GM23248 (cell line): Measurements from ENCODE around the gene SLC25A21. TPM values are rescaled to one million over a fixed set of nuclear protein-coding genes. Genes with fewer than 3 reads are reported as not detected.

Experiments used
- DNase-seq: peaks from one replicate; pipeline ENCODE4 v3.0.0-alpha.2; 2015
- H2AFZ ChIP-seq: fragments of 200-600 bp; sonication (generic); 2 replicates; pipeline ENCODE4 v1.6.1; 2016; ENCODE audit warnings: antibody characterized with exemption
- H3F3A ChIP-seq: fragments of 200-600 bp; sonication (generic); 2 replicates; pipeline ENCODE4 v1.6.1; 2016; ENCODE audit warnings: mild to moderate bottlenecking, antibody characterized with exemption, mixed run types; ENCODE audit not compliant: insufficient read depth
- H3K27ac ChIP-seq: fragments of 200-600 bp; sonication (generic); 2 replicates; pipeline ENCODE4 v1.5.1; 2016; ENCODE audit warnings: mild to moderate bottlenecking
- H3K27me3 ChIP-seq: fragments of 200-600 bp; sonication (generic); replicated peaks from 2 replicates; pipeline ENCODE4 v1.6.1; 2016; ENCODE audit warnings: mild to moderate bottlenecking; ENCODE audit not compliant: insufficient read depth
- H3K36me3 ChIP-seq: fragments of 200-600 bp; sonication (generic); 2 replicates; pipeline ENCODE4 v1.6.1; 2016; ENCODE audit warnings: low read depth, mild to moderate bottlenecking
- H3K4me1 ChIP-seq: fragments of 200-600 bp; sonication (generic); 2 replicates; pipeline ENCODE4 v1.6.1; 2016; ENCODE audit warnings: mild to moderate bottlenecking; ENCODE audit not compliant: insufficient read depth
- H3K4me2 ChIP-seq: fragments of 200-600 bp; sonication (generic); one replicate; pipeline ENCODE4 v1.6.1; 2016; ENCODE audit warnings: mild to moderate bottlenecking; ENCODE audit not compliant: unreplicated experiment
- H3K4me3 ChIP-seq: fragments of 200-600 bp; sonication (generic); 2 replicates; pipeline ENCODE4 v1.5.1; 2016; ENCODE audit warnings: mild to moderate bottlenecking
- H3K79me2 ChIP-seq: fragments of 200-600 bp; sonication (generic); 2 replicates; pipeline ENCODE4 v1.6.1; 2016; ENCODE audit warnings: mild to moderate bottlenecking; ENCODE audit not compliant: insufficient read depth
- H3K9ac ChIP-seq: fragments of 200-600 bp; sonication (generic); 2 replicates; pipeline ENCODE4 v1.6.1; 2016; ENCODE audit warnings: mild to moderate bottlenecking
- H3K9me2 ChIP-seq: fragments of 200-600 bp; sonication (generic); 2 replicates; pipeline ENCODE4 v1.6.1; 2016; ENCODE audit warnings: mixed run types, mild to moderate bottlenecking, moderate library complexity; ENCODE audit not compliant: insufficient read depth
- H3K9me3 ChIP-seq: fragments of 200-600 bp; sonication (generic); one replicate; pipeline ENCODE4 v1.6.1; 2017; ENCODE audit warnings: low read depth
- H4K20me1 ChIP-seq: fragments of 200-600 bp; sonication (generic); 2 replicates; pipeline ENCODE4 v1.6.0; 2016; ENCODE audit not compliant: insufficient read depth
- EZH2 ChIP-seq: fragments of 200-600 bp; sonication (generic); IDR thresholded peaks from 2 replicates; pipeline ENCODE4 v1.6.1; 2018; ENCODE audit warnings: antibody characterized with exemption, mild to moderate bottlenecking; ENCODE audit not compliant: insufficient read depth, poor library complexity, severe bottlenecking
- EZH2phosphoT487 ChIP-seq: fragments of 200-600 bp; sonication (generic); IDR thresholded peaks from 2 replicates; pipeline ENCODE4 v1.6.1; 2018; ENCODE audit warnings: antibody characterized with exemption, moderate library complexity, mild to moderate bottlenecking, low read depth; ENCODE audit not compliant: insufficient read depth
- WGBS, 2 experiments: methylation state at CpG; one replicate each; pipeline ENCODE4 v1.1.6; 2015 to 2017; ENCODE audit warnings: low lambda C conversion rate in 2 of 2, low coverage in 1 of 2; ENCODE audit errors: missing lambda C conversion rate in 2 of 2; 5-methylcytosine and 5-hydroxymethylcytosine counted together
- in situ Hi-C: fragments of 300-500 bp; cut with MboI; formaldehyde crosslinking; loops from 2 replicates; pipeline ENCODE4 v1.15.0; 2020
- polyA plus RNA-seq: library from polyadenylated mRNA; unstranded; fragments of >200 nt; fragmentation: Nextera tagmentation; extraction: Ambion mirVana; gene quantifications from 2 replicates; pipeline ENCODE4 v1.2.1, GENCODE V29; 2016
- total RNA-seq: library from RNA; depleted of rRNA; stranded (reverse); fragments of >200 nt; shearing (Covaris generic); gene quantifications from 2 replicates; pipeline ENCODE4 v1.2.3, GENCODE V29; 2014

Gene SLC25A21
- total and polyA plus RNA-seq, 2 experiments from 2014 or later: 0.26 TPM; not detected in 1

- no peaks in the 10 kb centered on the region for H3K9me3 ChIP-seq
- peak within 1 kb of the TSS; percentile 84 for H3K4me3 ChIP-seq
- in situ Hi-C loops: loop anchor here (25.0 kb wide), 1 partner anchor 276 kb away; no protein-coding TSS in a partner anchor
- no peaks in the 10 kb centered on the region; the same call in 1 of the 2 replicates for H3F3A ChIP-seq
- DNase-seq: peak; percentile 90
- no peaks in the 10 kb centered on the region for H3K9me2 ChIP-seq
- no peaks in the 10 kb centered on the region for H3K79me2 ChIP-seq
- WGBS, 2 experiments: 1 to 2% methylated on average over 36 to 44 of the region's 44 CpGs
- H3K4me2 ChIP-seq: peak within 1 kb of the TSS; percentile 69
- no peak within 1 kb of the TSS for H3K27ac ChIP-seq
- no peak within 1 kb of the TSS for H3K9ac ChIP-seq
- H3K27me3 ChIP-seq: peaks cover 62% of the 10 kb centered on the region
- no peak for TF ChIP-seq EZH2phosphoT487
- peak; percentile 16 for TF ChIP-seq EZH2
- peak within 1 kb of the TSS; percentile 90 for H2AFZ ChIP-seq
- H3K4me1 ChIP-seq: no peaks in the 10 kb centered on the region; the same call in 1 of the 2 replicates
- H3K36me3 ChIP-seq: no peaks in the 10 kb centered on the region
- H4K20me1 ChIP-seq: no peaks in the 10 kb centered on the region
Measured at GRCh38 chr14:36661506-36662257, 510.7 kb downstream of the SLC25A21 start, which contains the start of gene PAX9. Gene PAX9 (plus strand): TSS chr14:36661860. CDS start chr14:36662090, 230 bp downstream.

- Histone ChIP-seq H3K4me1 (no peaks in the 10 kb centered on the region; the same call in 1 of the 2 replicates), H3K27ac (no peak overlapping the region), H3K4me3 (peak overlapping the region; percentile 84), H3K9me2 (no peaks in the 10 kb centered on the region), H3K4me2 (peak overlapping the region; percentile 69), H3F3A (no peaks in the 10 kb centered on the region; the same call in 1 of the 2 replicates), H3K36me3 (no peaks in the 10 kb centered on the region), H3K9ac (no peak overlapping the region), H2AFZ (peak overlapping the region; percentile 90), H3K79me2 (no peaks in the 10 kb centered on the region), H3K9me3 (no peaks in the 10 kb centered on the region), H4K20me1 (no peaks in the 10 kb centered on the region), H3K27me3 (peaks cover 69% of the 10 kb centered on the region)
- no peak for DNase-seq
- TF ChIP-seq EZH2 (no peak), EZH2phosphoT487 (no peak)
- WGBS, 2 experiments: 37 to 39% methylated on average over 31 to 35 of the region's 35 CpGs
- in situ Hi-C loops: loop anchor here (25.0 kb wide), 1 partner anchor 276 kb away; no protein-coding TSS in a partner anchor
Measured at GRCh38 chr14:36660736-36661505, 511.5 kb downstream of the SLC25A21 start.

GRCh38 chr14:36659822-36660735 lies 512.3 kb downstream of the SLC25A21 start:
- Histone ChIP-seq H3K36me3 (no peaks in the 10 kb centered on the region), H4K20me1 (no peaks in the 10 kb centered on the region), H3K9me2 (no peaks in the 10 kb centered on the region), H3K4me1 (no peaks in the 10 kb centered on the region; the same call in 1 of the 2 replicates), H3K27me3 (peaks cover 78% of the 10 kb centered on the region), H3K4me2 (no peak overlapping the region), H2AFZ (no peak overlapping the region), H3K9me3 (no peaks in the 10 kb centered on the region), H3F3A (no peaks in the 10 kb centered on the region; the same call in 1 of the 2 replicates), H3K79me2 (no peaks in the 10 kb centered on the region), H3K9ac (no peak overlapping the region), H3K4me3 (no peak overlapping the region), H3K27ac (no peak overlapping the region)
- in situ Hi-C loops: loop anchor here (10.0 to 25.0 kb wide), 2 partner anchors 277 to 485 kb away; no protein-coding TSS in a partner anchor
- DNase-seq: no peak
- TF ChIP-seq EZH2: peak; percentile 60
- no peak for TF ChIP-seq EZH2phosphoT487
- 42 to 49% methylated on average over 19 of the region's 19 CpGs for WGBS, 2 experiments
